Activated naive CD4-positive, alpha-beta T cell (primary cell): Measurements from ENCODE around the gene CHRNA1.

Source experiments
- DNase-seq, 4 experiments: peaks; one replicate each; lab custom pipeline; 2025; lab: John Stamatoyannopoulos, UW

CHRNA1 gene

DNA sequence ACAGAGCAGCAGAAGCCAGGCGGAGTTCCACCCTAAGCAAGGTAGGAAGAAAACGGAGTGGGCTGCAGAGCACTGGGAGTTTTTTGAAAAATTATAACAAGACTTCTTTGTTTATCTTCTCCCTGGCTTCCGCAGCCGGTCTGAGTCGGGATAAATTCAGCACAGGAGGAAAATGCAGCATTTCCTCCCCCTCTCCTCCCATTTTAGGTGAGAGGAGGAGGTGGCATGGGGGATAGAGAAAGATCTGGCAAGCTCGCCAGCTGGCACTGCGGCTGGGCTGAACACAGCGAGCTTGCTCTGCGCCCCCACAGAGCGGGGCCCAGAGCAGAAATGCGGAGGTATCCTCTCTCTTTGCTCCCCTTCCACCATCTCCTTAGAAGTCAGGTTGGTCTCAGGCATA lies 17.7 kb upstream of the CHRNA1 start:
- no peak for DNase-seq

DNA sequence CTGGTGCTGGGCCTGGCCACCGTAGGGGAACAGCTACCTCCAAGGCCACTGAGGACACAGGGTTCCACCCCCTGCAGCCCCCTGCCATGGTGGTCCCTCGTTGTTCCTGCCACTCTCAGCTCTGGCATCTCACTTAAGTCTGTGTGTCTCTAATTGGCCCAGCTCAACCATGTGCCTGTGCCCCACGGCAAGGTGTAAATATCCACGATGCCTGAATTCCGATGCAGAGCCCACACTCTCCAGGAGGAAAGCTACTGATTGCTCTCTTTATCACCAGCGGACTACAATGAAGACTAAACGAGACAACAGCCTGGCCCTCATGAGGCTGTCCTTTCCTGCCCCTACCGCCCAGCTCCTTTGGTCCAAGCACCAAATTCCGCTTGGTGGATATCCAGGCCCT lies 17.0 kb upstream of the CHRNA1 start:
- DNase-seq: no peak

DNA sequence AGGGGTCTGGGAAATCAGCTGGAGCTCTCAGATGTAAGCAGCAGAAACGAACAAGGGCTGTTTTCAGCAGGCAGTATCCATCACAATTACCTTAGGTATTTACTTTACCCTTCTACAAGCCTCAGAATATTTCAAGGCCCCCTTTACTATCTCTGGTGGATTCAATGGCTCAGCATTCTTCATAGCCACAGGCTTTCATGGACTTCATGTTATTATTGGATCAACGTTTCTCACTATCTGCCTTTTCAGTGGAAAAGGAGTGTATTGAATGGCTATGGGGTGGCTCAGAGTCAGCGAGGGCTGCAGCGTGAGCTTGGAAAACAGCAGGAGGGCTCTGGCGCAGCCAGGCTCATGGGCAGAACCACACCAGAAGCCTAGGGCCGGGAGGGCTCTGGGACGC lies 16.6 kb upstream of the CHRNA1 start:
- DNase-seq: no peak

GRCh38 chr2:174780191-174780840 lies 16.0 kb upstream of the CHRNA1 start:
- DNase-seq: no peak

DNA sequence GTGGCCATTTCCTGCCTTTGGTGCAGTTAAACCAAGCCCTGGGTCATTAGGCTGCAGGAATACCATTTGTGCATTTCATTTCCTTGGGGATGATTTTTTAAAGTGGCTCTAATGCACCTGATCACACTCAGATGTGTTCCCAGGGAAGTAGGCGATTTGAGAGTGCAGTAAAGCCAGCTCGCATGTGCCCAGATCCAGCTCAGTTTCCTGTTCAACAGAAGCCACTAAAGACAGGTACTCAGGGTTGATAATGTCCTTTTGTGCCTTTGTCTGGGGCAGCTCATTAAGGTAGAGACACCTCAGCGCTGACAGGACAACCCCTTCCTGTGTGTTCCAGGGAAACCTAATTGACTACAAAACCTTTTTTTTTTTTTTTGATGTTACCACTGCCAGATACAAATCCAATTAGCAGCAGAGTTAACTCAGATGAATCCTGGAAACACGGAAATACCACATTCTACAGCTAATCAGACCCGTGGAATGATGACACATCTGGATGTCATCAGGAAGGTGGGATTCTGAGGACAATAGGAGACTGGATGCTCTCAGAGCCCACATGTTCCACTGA lies 15.2 kb upstream of the CHRNA1 start:
- no peak for DNase-seq

GRCh38 chr2:174778085-174778981 lies 14.1 kb upstream of the CHRNA1 start:
- peak in 3 of 4 experiments; percentile 11 to 46 (median 30) for DNase-seq

GRCh38 chr2:174777347-174778084 lies 13.2 kb upstream of the CHRNA1 start:
- DNase-seq: no peak

GRCh38 chr2:174776675-174777074 lies 12.4 kb upstream of the CHRNA1 start:
- DNase-seq: no peak

GRCh38 chr2:174776223-174776622 lies 12.0 kb upstream of the CHRNA1 start:
- no peak for DNase-seq

DNA sequence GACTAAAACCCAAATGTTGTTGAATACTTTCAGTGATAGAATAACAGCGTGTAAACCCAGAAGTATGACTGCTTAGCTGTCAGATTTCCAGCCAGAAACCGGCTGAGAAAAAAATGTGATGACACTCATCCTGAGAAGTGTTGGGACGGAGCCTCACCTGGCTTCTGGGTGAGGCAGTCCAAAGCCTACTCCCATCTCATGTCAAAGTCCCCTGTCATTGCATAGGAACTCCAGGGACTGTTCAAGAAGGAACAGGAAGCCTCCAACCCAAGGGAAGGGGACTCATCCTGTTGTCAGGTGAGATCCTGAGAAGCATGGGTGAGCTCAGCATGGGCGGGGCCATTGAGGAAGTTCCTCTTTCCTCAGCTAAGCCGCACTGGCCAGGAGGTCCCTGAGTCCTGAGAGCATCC lies 11.3 kb upstream of the CHRNA1 start:
- DNase-seq: no peak

DNA sequence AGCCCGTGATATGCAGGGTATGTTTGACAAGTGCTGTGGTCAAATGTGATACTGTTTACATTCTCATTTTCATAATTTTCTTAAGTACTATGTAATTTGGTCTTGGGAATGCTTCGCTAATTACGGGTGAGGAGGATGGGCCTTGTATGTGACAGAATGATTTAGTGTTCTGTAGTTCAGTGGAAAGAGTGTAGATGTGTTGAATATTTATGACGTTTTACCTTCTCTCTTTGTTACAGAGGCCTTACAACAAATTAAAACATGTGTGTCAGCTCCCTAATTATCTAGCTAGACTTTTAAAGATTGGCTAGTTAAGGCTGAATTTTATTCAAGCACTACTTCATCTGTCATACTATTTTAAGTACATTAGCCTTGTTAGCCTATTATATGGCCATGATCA lies 10.6 kb upstream of the CHRNA1 start:
- DNase-seq: no peak

- no peak for DNase-seq
Observed at GRCh38 chr2:174773215-174773614, 8.9 kb upstream of the CHRNA1 start.

DNA sequence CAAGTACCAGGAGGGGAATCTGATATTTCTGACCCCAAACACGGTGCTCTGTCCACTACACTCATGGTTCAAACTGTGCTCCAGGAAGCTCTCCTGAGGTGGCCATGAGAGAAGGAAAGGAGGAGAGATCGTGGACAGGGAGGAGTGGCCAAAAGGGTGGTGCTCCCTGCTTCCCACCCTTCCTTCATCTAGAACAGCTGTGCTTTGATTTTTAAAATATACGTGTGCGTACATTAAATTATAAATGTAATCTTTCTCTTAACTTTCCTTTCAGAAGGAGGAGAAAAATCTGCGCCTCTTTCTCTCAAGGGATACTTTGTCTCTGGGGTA lies 8.2 kb upstream of the CHRNA1 start:
- DNase-seq: no peak

DNA sequence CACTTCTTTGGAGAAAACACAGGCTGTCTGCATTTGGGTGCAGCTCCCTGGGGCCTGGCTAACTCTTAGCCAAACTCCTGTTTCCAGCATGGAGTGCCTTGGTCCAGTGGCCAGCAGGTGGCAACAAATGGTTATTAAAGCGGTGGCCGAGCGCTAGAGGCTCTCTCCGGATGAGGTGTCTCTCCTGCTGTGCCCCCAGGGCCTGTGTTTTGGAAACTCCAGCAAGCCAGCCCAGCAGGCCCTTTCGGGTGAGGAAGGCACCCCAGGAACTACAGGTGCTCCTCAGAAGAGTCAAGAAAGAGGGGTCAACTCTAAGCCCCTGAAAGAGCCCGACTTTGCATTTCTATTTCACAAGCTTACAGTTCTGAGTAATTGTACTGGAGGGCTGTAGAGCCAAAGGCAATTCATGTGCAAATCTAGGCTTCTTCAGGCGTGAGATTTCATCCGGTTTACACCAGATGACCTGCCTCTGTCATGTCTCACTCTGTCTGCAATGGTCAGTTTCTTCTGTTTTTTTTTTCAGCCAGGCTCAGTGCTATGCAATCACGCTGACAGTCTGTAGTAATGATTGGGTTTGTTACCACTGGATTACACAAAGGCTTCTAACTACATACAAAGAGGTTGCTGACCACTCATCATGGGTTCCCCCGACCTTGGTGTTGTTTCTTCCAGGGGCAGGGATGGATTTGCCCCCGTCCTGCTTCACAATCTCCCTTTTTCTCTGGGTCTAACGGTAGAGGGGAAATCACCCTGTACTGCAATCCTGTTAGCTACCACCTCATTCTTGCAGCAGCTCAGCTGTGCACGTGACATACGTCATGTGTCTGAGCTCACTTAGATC lies 7.6 kb upstream of the CHRNA1 start:
- no peak for DNase-seq

- no peak for DNase-seq
Observed at GRCh38 chr2:174771136-174771535, 6.9 kb upstream of the CHRNA1 start.

DNA sequence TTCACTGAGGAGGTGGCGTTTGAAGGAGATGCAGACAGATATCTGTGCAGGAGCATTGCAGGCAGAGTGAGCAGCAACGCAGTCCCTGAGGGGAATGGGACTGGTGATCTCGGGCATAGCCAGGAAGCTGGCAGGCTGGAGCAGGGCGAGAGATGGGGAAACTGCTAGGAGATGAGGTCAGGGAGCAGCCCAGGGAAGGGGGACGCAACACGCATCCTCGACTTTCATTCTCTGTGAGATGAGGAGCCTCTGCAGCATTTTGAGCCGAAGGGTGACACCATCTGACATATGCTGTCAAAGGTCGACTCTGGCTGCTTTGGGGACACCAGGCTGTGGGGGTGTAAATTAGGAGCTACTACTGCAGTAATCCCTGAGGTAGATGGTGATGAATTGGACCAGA lies 4.3 kb upstream of the CHRNA1 start:
- no peak for DNase-seq

DNA sequence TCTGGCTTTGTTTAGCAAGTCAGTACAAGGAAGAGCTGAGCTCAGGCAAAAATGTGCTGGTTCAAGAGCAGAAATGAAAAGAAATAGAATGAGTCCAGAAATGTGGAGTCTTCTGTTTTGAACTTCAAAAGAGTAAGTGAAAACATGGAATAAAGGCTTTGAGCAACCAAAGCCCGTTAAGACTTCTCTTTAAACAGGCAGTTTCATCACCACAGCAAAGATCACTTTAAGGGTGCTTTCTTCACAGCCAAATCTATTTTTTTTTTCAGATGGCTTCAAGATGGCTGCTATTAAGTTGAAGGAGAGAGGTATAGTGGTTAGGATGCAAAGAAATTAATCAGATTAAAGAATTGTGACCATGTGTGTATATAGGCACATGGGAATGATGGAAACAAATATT lies 2.0 kb upstream of the CHRNA1 start:
- no peak for DNase-seq

GRCh38 chr2:174765576-174765975 lies 1.3 kb upstream of the CHRNA1 start:
- no peak for DNase-seq

DNA sequence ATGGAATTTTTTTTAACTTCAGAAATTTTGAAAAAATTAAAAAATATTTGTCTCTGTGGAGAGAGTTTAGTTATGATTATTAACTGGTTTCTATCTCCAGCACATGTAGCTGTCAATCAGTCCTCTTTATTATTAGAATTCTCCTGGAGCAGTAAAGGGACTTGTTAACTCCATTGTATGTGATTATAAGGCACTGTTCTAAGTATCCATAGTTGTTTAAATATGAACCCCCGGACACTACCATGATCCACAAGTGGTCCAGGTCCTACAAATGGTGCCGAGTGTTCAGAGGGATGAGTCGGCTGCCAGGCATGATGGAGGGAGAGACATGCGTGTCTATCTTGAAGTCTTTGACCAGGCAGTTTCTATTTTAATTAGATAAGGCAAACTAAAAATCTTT lies 492 bp downstream of the CHRNA1 start:
- DNase-seq: no peak

DNA sequence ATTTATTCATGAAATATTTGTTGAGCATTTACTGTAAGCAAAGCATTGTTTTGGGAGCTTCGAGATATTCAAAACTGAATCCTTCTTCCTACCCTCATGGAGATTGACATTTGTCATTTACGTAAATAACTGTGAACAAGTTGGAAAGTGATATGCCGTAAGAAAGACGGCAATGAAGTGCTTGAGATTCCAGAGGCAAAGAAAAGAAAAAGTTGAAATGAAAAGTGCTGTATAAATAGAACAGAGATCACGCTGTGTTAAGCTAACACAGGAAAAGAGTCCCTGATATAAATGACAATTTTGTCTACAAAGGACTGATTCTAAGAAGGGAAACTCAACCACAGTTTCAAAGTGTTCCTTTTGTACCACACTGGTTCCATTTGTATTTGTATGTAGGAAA lies 1.8 kb downstream of the CHRNA1 start:
- no peak for DNase-seq

- no peak for DNase-seq
Observed at GRCh38 chr2:174761837-174762236, 2.4 kb downstream of the CHRNA1 start.
